H4 (cell line): ENCODE measurements around the gene SETBP1. TPM values are rescaled to one million over a fixed set of nuclear protein-coding genes. Genes with fewer than 3 reads are reported as not detected.

ENCODE experiments used
- DNase-seq: peaks from one replicate; pipeline ENCODE4 v3.0.0-alpha.2; 2015; ENCODE audit warnings: low spot score
- total RNA-seq: library from RNA; depleted of rRNA; stranded (reverse); fragments of >200 nt; shearing (Covaris generic); gene quantifications from 2 replicates; pipeline ENCODE4 v1.2.3, GENCODE V29; 2014

SETBP1 gene
- total RNA-seq, 1 experiment from 2014 or later: 3.6 TPM

- DNase-seq: no peak
Observed at GRCh38 chr18:44901283-44901682, 220.6 kb downstream of the SETBP1 start.

GRCh38 chr18:44903327-44903726, 222.6 kb downstream of the SETBP1 start:
- DNase-seq: no peak

GRCh38 chr18:44904768-44905167, 224.1 kb downstream of the SETBP1 start:
- DNase-seq: no peak

GRCh38 chr18:44909191-44909719, 228.6 kb downstream of the SETBP1 start:
- no peak for DNase-seq

GRCh38 chr18:44911260-44911659, 230.6 kb downstream of the SETBP1 start:
- DNase-seq: no peak

GRCh38 chr18:44911773-44912172, 231.1 kb downstream of the SETBP1 start:
- DNase-seq: no peak

GRCh38 chr18:44912740-44913478, 232.2 kb downstream of the SETBP1 start:
- no peak for DNase-seq

- no peak for DNase-seq
Observed at GRCh38 chr18:44914028-44914427, 233.3 kb downstream of the SETBP1 start.

GRCh38 chr18:44915213-44915612, 234.5 kb downstream of the SETBP1 start:
- DNase-seq: no peak

GRCh38 chr18:44915661-44916060, 235.0 kb downstream of the SETBP1 start:
- no peak for DNase-seq

- no peak for DNase-seq
Observed at GRCh38 chr18:44916429-44917207, 235.9 kb downstream of the SETBP1 start.

GRCh38 chr18:44917216-44918141, 236.8 kb downstream of the SETBP1 start:
- no peak for DNase-seq

GRCh38 chr18:44918142-44918476, 237.4 kb downstream of the SETBP1 start:
- DNase-seq: no peak

GRCh38 chr18:44920441-44920840, 239.8 kb downstream of the SETBP1 start:
- DNase-seq: no peak

GRCh38 chr18:44921974-44922373, 241.3 kb downstream of the SETBP1 start:
- DNase-seq: no peak

GRCh38 chr18:44922968-44923367, 242.3 kb downstream of the SETBP1 start:
- no peak for DNase-seq

GRCh38 chr18:44924785-44925499, 244.3 kb downstream of the SETBP1 start:
- DNase-seq: no peak

- no peak for DNase-seq
Observed at GRCh38 chr18:44927127-44927849, 246.6 kb downstream of the SETBP1 start.

- no peak for DNase-seq
Observed at GRCh38 chr18:44934901-44935300, 254.2 kb downstream of the SETBP1 start.

GRCh38 chr18:44935455-44935854, 254.8 kb downstream of the SETBP1 start:
- DNase-seq: no peak

GRCh38 chr18:44936485-44936884, 255.8 kb downstream of the SETBP1 start:
- no peak for DNase-seq
